Endothelial cell of umbilical vein (primary cell): Measurements from ENCODE around the gene FGD3. TPM values are rescaled to one million over a fixed set of nuclear protein-coding genes. Genes with fewer than 3 reads are reported as not detected.

Experiments used
- BruUV-seq: library from RNA; stranded (reverse); fragments of 400-500 nt; replicated peaks from 2 replicates; lab custom pipeline; 2021; lab: Mats Ljungman, UMichigan
- CTCF ChIA-PET: fragments of 300-600, 350-600 bp; sonication (Branson Sonifier 250); formaldehyde crosslinking; loops from one replicate; lab custom pipeline; 2021; ENCODE audit warnings: antibody characterized with exemption, inconsistent platforms; lab: Charles Lee
- POLR2A ChIA-PET: fragments of 300-600, 350-600 bp; sonication (Branson Sonifier 250); formaldehyde crosslinking; loops from one replicate; lab custom pipeline; 2021; ENCODE audit warnings: antibody characterized with exemption, inconsistent platforms; lab: Charles Lee
- DNase-seq: peaks from one replicate; pipeline ENCODE4 v3.0.0-alpha.2; 2011; ENCODE audit warnings: low read depth, low spot score
- FAIRE-seq: peaks from 2 replicates; lab custom pipeline; 2011; peaks lifted over from hg19 to GRCh38; lab: Jason Lieb, UNC
- H2AFZ ChIP-seq: 2 replicates; pipeline ENCODE4 v1.6.0; 2012; ENCODE audit warnings: low read depth, low read length, control low read depth, inconsistent platforms
- H3K27ac ChIP-seq: 2 replicates; pipeline ENCODE4 v1.5.1; 2011; ENCODE audit warnings: low read depth, mild to moderate bottlenecking, control low read depth, low read length, moderate library complexity; ENCODE audit not compliant: insufficient read depth
- H3K27me3 ChIP-seq, 2 experiments: 2 replicates each; pipeline versions ENCODE4 v1.6.0 to v1.6.1; 2011; ENCODE audit warnings: low read length in 2 of 2, mixed read lengths in 1 of 2; ENCODE audit not compliant: control insufficient read depth in 2 of 2, insufficient read depth in 2 of 2
- H3K36me3 ChIP-seq, 2 experiments: 2 replicates in 1 of 2; 3 replicates in 1 of 2; pipeline ENCODE4 v1.5.1; 2011; ENCODE audit warnings: low read length in 2 of 2, mild to moderate bottlenecking in 1 of 2, moderate library complexity in 1 of 2; ENCODE audit not compliant: control insufficient read depth in 2 of 2, insufficient read depth in 2 of 2; ENCODE audit errors: extremely low read depth in 1 of 2
- H3K4me1 ChIP-seq: 3 replicates; pipeline ENCODE4 v1.5.1; 2011; ENCODE audit warnings: mild to moderate bottlenecking, low read length; ENCODE audit not compliant: control insufficient read depth, insufficient read depth; ENCODE audit errors: extremely low read depth
- H3K4me2 ChIP-seq: 2 replicates; pipeline ENCODE4 v1.6.1; 2011; ENCODE audit warnings: low read length, control low read depth, mixed read lengths; ENCODE audit not compliant: insufficient read depth
- H3K4me3 ChIP-seq, 3 experiments: fragments of 200-600 bp in 1 of 3; sonication (generic), shearing (Covaris generic) in 1 of 3; replicated peaks in 1 of 3; 2 replicates each; pipeline ENCODE4 v1.5.1; 2011 to 2016; ENCODE audit warnings: control low read depth in 3 of 3, low read length in 3 of 3, mild to moderate bottlenecking in 2 of 3, inconsistent platforms in 1 of 3, low read depth in 1 of 3, moderate library complexity in 1 of 3; ENCODE audit not compliant: insufficient read depth in 1 of 3
- H3K79me2 ChIP-seq: 2 replicates; pipeline ENCODE4 v1.6.0; 2012; ENCODE audit warnings: low read length, inconsistent platforms; ENCODE audit not compliant: control insufficient read depth, insufficient read depth
- H3K9ac ChIP-seq: replicated peaks from 2 replicates; pipeline ENCODE3; 2011; ENCODE audit warnings: low read length, control low read depth; ENCODE audit not compliant: insufficient read depth; ENCODE audit errors: extremely low read depth
- H3K9me1 ChIP-seq: replicated peaks from 3 replicates; pipeline ENCODE4 v1.6.0; 2011; ENCODE audit warnings: mild to moderate bottlenecking, low read length; ENCODE audit not compliant: control insufficient read depth, insufficient read depth; ENCODE audit errors: extremely low read depth
- H3K9me3 ChIP-seq: replicated peaks from 2 replicates; pipeline ENCODE4 v1.5.1; 2012; ENCODE audit warnings: low read length, inconsistent platforms; ENCODE audit not compliant: control insufficient read depth, insufficient read depth
- H4K20me1 ChIP-seq: replicated peaks from 2 replicates; pipeline ENCODE3; 2011; ENCODE audit warnings: mild to moderate bottlenecking, low read length; ENCODE audit not compliant: control insufficient read depth, insufficient read depth; ENCODE audit errors: extremely low read depth
- CTCF ChIP-seq, 2 donors: IDR thresholded peaks; 1 replicate in 1 of 2; 2 replicates in 1 of 2; pipeline ENCODE4 v1.5.1; 2011; ENCODE audit warnings: low read length in 2 of 2, mild to moderate bottlenecking in 2 of 2, moderate library complexity in 2 of 2, control low read depth in 1 of 2, inconsistent platforms in 1 of 2, low read depth in 1 of 2; ENCODE audit not compliant: insufficient read depth in 1 of 2; ENCODE audit errors: extremely low read depth in 1 of 2
- EZH2 ChIP-seq: IDR thresholded peaks from 2 replicates; pipeline ENCODE4 v1.6.1; 2012; ENCODE audit warnings: borderline replicate concordance, low read depth, mild to moderate bottlenecking, moderate library complexity, low read length, inconsistent platforms; ENCODE audit not compliant: severe bottlenecking
- FOS ChIP-seq: IDR thresholded peaks from 2 replicates; pipeline ENCODE4 v1.6.1; 2011; ENCODE audit warnings: mild to moderate bottlenecking, low read length, moderate library complexity, borderline replicate concordance; ENCODE audit not compliant: insufficient read depth
- GATA2 ChIP-seq: IDR thresholded peaks from 2 replicates; pipeline ENCODE4 v1.7.0; 2011; ENCODE audit warnings: low read depth, mild to moderate bottlenecking, moderate library complexity, mixed read lengths, low read length; ENCODE audit not compliant: insufficient read length, insufficient read depth
- JUN ChIP-seq: IDR thresholded peaks from 2 replicates; pipeline ENCODE4 v1.6.1; 2011; ENCODE audit warnings: borderline replicate concordance, low read depth; ENCODE audit not compliant: insufficient read length, insufficient read depth
- MAX ChIP-seq: IDR thresholded peaks from 2 replicates; pipeline ENCODE4 v1.6.1; 2011; ENCODE audit not compliant: insufficient read depth, insufficient read length
- MYC ChIP-seq: IDR thresholded peaks from one replicate; pipeline ENCODE4 v1.6.1; 2011; ENCODE audit warnings: mild to moderate bottlenecking, low read depth, low read length
- POLR2A ChIP-seq: IDR thresholded peaks from 2 replicates; pipeline ENCODE4 v1.6.1; 2012; ENCODE audit warnings: low read depth, mild to moderate bottlenecking, control low read depth, low read length
- POLR2AphosphoS5 ChIP-seq: IDR thresholded peaks from 2 replicates; pipeline ENCODE4 v1.6.1; 2012; ENCODE audit warnings: low read depth, mild to moderate bottlenecking, control low read depth, low read length, moderate library complexity; ENCODE audit not compliant: insufficient read depth
- dilution Hi-C: fragments of 300-500 bp; cut with MboI; formaldehyde crosslinking; loops from one replicate; pipeline ENCODE4 v1.15.0; 2019; ENCODE audit warnings: low sequenced_read_pairs; ENCODE audit not compliant: extremely low pct_ligation_motif_present
- intact Hi-C: fragments of 100-400 bp; cut with micrococcal nuclease; formaldehyde crosslinking; loops from one replicate; pipeline ENCODE4 v1.10.0; 2022
- polyA plus RNA-seq, 4 experiments: library from polyadenylated mRNA; depleted of rRNA in 3 of 4; stranded (reverse) in 3 of 4; unstranded in 1 of 4; fragments of >200 nt; gene quantifications; 2 replicates each; pipeline versions ENCODE4 v1.2.1 to v1.2.3, GENCODE V29; 2011 to 2012; ENCODE audit warnings: missing spikeins in 1 of 4
- total RNA-seq: library from RNA; stranded (reverse); gene quantifications from 2 replicates; pipeline ENCODE4 v1.2.3, GENCODE V29; 2021

FGD3 gene
- total and polyA plus RNA-seq, 2 donors (not counting 3 experiments of a cell fraction or from before 2014, with no cell fraction given) = not detected

GRCh38 chr9:93022066-93022465 lies 74.7 kb downstream of the FGD3 start:
- ChIA-PET CTCF (no interaction called here), POLR2A (no interaction called here)
- Histone ChIP-seq H2AFZ (no peak overlapping the region), H3K36me3 (no peaks in the 10 kb centered on the region), H3K79me2 (no peaks in the 10 kb centered on the region), H3K27me3 (no peaks in the 10 kb centered on the region), H3K4me2 (no peak overlapping the region), H3K27ac (no peak overlapping the region), H3K9me3 (no peaks in the 10 kb centered on the region), H4K20me1 (no peaks in the 10 kb centered on the region), H3K4me1 (no peaks in the 10 kb centered on the region), H3K4me3 (no peak overlapping the region), H3K9me1 (no peaks in the 10 kb centered on the region), H3K9ac (no peak overlapping the region)
- dilution Hi-C loops = no loop called here
- BruUV-seq = no TSS peak
- no peak for DNase-seq
- intact Hi-C loops = no loop called here
- no peak for TF ChIP-seq JUN
- FAIRE-seq = no peak

GRCh38 chr9:93022721-93023520 lies 75.6 kb downstream of the FGD3 start:
- no peak overlapping the region for H3K9ac ChIP-seq
- no peak overlapping the region for H3K27ac ChIP-seq
- H2AFZ ChIP-seq = no peak overlapping the region
- no peak for FAIRE-seq
- no peak overlapping the region for H3K4me3 ChIP-seq
- H3K9me1 ChIP-seq = no peaks in the 10 kb centered on the region
- H3K36me3 ChIP-seq = no peaks in the 10 kb centered on the region
- H3K4me2 ChIP-seq = no peak overlapping the region
- no peak for TF ChIP-seq JUN
- no peak for TF ChIP-seq MYC
- TF ChIP-seq MAX = no peak
- no peak for TF ChIP-seq POLR2AphosphoS5
- no peak for TF ChIP-seq CTCF (IDR thresholded peaks at IDR 0.05; ENCODE audit: extremely low read depth in 1 of 2, insufficient read depth in 1 of 2, low read depth in 1 of 2, low read length in 2 of 2)
- TF ChIP-seq EZH2 = no peak
- TF ChIP-seq GATA2 = no peak
- no peak for TF ChIP-seq FOS
- no peak for TF ChIP-seq POLR2A
- dilution Hi-C loops = no loop called here
- intact Hi-C loops = no loop called here
- H3K4me1 ChIP-seq = no peaks in the 10 kb centered on the region
- no peaks in the 10 kb centered on the region for H3K27me3 ChIP-seq
- no TSS peak for BruUV-seq
- no peaks in the 10 kb centered on the region for H4K20me1 ChIP-seq
- no peak for DNase-seq
- H3K79me2 ChIP-seq = no peaks in the 10 kb centered on the region
- ChIA-PET CTCF (no interaction called here), POLR2A (no interaction called here)
- no peaks in the 10 kb centered on the region for H3K9me3 ChIP-seq
